Islet of Langerhans (tissue), 1 donor: ENCODE measurements around the gene GOSR1.
"Not testable (repeated sequence)": the region's sequence is repeated elsewhere in the genome, so short reads cannot be mapped to it uniquely, and the experiment has no call there.

Source experiments
- FAIRE-seq: peaks from one replicate; lab custom pipeline; 2011; peaks lifted over from hg19 to GRCh38; lab: Jason Lieb, UNC

The GOSR1 gene

GRCh38 chr17:30506481-30506880, 29.3 kb downstream of the GOSR1 start:
- no peak for FAIRE-seq

- FAIRE-seq: no peak
Observed at GRCh38 chr17:30513346-30513745, 36.1 kb downstream of the GOSR1 start.

- FAIRE-seq: no peak
Observed at GRCh38 chr17:30514895-30515596, 37.8 kb downstream of the GOSR1 start.

- no peak for FAIRE-seq
Observed at GRCh38 chr17:30517786-30518185, 40.6 kb downstream of the GOSR1 start.

- no peak for FAIRE-seq
Observed at GRCh38 chr17:30519166-30519565, 42.0 kb downstream of the GOSR1 start.

GRCh38 chr17:30519707-30520106, 42.5 kb downstream of the GOSR1 start:
- no peak for FAIRE-seq

GRCh38 chr17:30520436-30520835, 43.2 kb downstream of the GOSR1 start:
- FAIRE-seq: no peak

GRCh38 chr17:30520882-30521281, 43.7 kb downstream of the GOSR1 start:
- no peak for FAIRE-seq

- no peak for FAIRE-seq
Observed at GRCh38 chr17:30521766-30522165, 44.6 kb downstream of the GOSR1 start.

- not testable (repeated sequence) for FAIRE-seq
Observed at GRCh38 chr17:30523236-30523635, 46.0 kb downstream of the GOSR1 start.

- no peak for FAIRE-seq
Observed at GRCh38 chr17:30524847-30525246, 47.6 kb downstream of the GOSR1 start.

GRCh38 chr17:30526401-30526800, 49.2 kb downstream of the GOSR1 start:
- no peak for FAIRE-seq

- not testable (repeated sequence) for FAIRE-seq
Observed at GRCh38 chr17:30528701-30529100, 51.5 kb downstream of the GOSR1 start.

GRCh38 chr17:30530346-30531025, 53.3 kb downstream of the GOSR1 start:
- no peak for FAIRE-seq

- no peak for FAIRE-seq
Observed at GRCh38 chr17:30532871-30533270, 55.7 kb downstream of the GOSR1 start.

- FAIRE-seq: no peak
Observed at GRCh38 chr17:30534298-30534697, 57.1 kb downstream of the GOSR1 start.

GRCh38 chr17:30534938-30535921, 58.0 kb downstream of the GOSR1 start:
- no peak for FAIRE-seq

- not testable (repeated sequence) for FAIRE-seq
Observed at GRCh38 chr17:30536846-30537245, 59.6 kb downstream of the GOSR1 start.

GRCh38 chr17:30537667-30538066, 60.5 kb downstream of the GOSR1 start:
- FAIRE-seq: not testable (repeated sequence)

- FAIRE-seq: no peak
Observed at GRCh38 chr17:30541802-30542201, 64.6 kb downstream of the GOSR1 start.

GRCh38 chr17:30543456-30543855, 66.2 kb downstream of the GOSR1 start:
- FAIRE-seq: no peak

GRCh38 chr17:30545024-30545423, 67.8 kb downstream of the GOSR1 start:
- FAIRE-seq: no peak
